GM12878 (cell line): ENCODE results near the gene CLVS2. TPM values are rescaled to one million over a fixed set of nuclear protein-coding genes. Genes with fewer than 3 reads are reported as not detected.

Source experiments
- ATAC-seq: fragments of 200-7000 bp; cut with Tn5 transposase; 3 replicates; pipeline ENCODE4 v1.9.1; 2020; ENCODE audit warnings: mild to moderate bottlenecking, moderate library complexity
- BruUV-seq: library from RNA; stranded (reverse); fragments of 400-500 nt; replicated peaks from 2 replicates; lab custom pipeline; 2021; lab: Mats Ljungman, UMichigan
- CTCF ChIA-PET: fragments of 300-600 bp; sonication (Branson Sonifier 250); formaldehyde crosslinking; extraction: SDS; loops from one replicate; lab custom pipeline; 2021; ENCODE audit warnings: inconsistent platforms; lab: Yijun Ruan, JAX
- POLR2A ChIA-PET: fragments of 350-600 bp; formaldehyde crosslinking; extraction: SDS; loops from one replicate; lab custom pipeline; 2021; ENCODE audit warnings: inconsistent platforms; lab: Charles Lee
- RAD21 ChIA-PET: fragments of 300-600 bp; sonication (Branson Sonifier 250); formaldehyde crosslinking; loops from one replicate; lab custom pipeline; 2023; ENCODE audit warnings: antibody characterized with exemption; ENCODE audit not compliant: unreplicated experiment; lab: Charles Lee
- SMC1A ChIA-PET: fragments of 300-600 bp; sonication (Branson Sonifier 250); formaldehyde crosslinking; loops from one replicate; lab custom pipeline; 2023; ENCODE audit not compliant: unreplicated experiment, uncharacterized antibody; lab: Charles Lee
- DNase-seq: peaks from one replicate; pipeline ENCODE4 v3.0.0-alpha.2; 2011; ENCODE audit warnings: low read depth, low spot score
- FAIRE-seq: peaks from 3 replicates; lab custom pipeline; 2011; peaks lifted over from hg19 to GRCh38; lab: Jason Lieb, UNC
- H2AFZ ChIP-seq: 2 replicates; pipeline ENCODE4 v1.6.0; 2011; ENCODE audit warnings: low read depth, low read length, control low read depth; ENCODE audit not compliant: control insufficient read depth
- H3K27ac ChIP-seq: 2 replicates; pipeline ENCODE4 v1.5.1; 2011; ENCODE audit warnings: control low read depth; ENCODE audit not compliant: control insufficient read depth, insufficient read depth
- H3K27me3 ChIP-seq, 2 experiments: replicated peaks in 1 of 2; 2 replicates each; pipeline versions ENCODE4 v1.6.0 to v1.6.1; 2011; ENCODE audit warnings: low read length in 1 of 2; ENCODE audit not compliant: control insufficient read depth in 2 of 2, insufficient read depth in 2 of 2
- H3K36me3 ChIP-seq, 2 experiments: 2 replicates each; pipeline ENCODE4 v1.5.1; 2011; ENCODE audit warnings: low read length in 1 of 2; ENCODE audit not compliant: control insufficient read depth in 2 of 2, insufficient read depth in 2 of 2
- H3K4me1 ChIP-seq: 2 replicates; pipeline ENCODE4 v1.6.1; 2011; ENCODE audit warnings: mild to moderate bottlenecking, low read length, moderate library complexity, mixed read lengths; ENCODE audit not compliant: control insufficient read depth, insufficient read depth
- H3K4me2 ChIP-seq: 2 replicates; pipeline ENCODE4 v1.6.0; 2011; ENCODE audit warnings: control low read depth; ENCODE audit not compliant: control insufficient read depth, insufficient read depth
- H3K4me3 ChIP-seq: fragments of 200-600 bp; sonication (generic); 2 replicates; pipeline ENCODE4 v1.5.1; 2016
- H3K79me2 ChIP-seq: 2 replicates; pipeline ENCODE4 v1.6.0; 2011; ENCODE audit warnings: low read length; ENCODE audit not compliant: control insufficient read depth, insufficient read depth
- H3K9ac ChIP-seq: 2 replicates; pipeline ENCODE4 v1.8.0; 2011; ENCODE audit warnings: low read length, control low read depth, mixed read lengths; ENCODE audit not compliant: control insufficient read depth, insufficient read depth
- H3K9me3 ChIP-seq: replicated peaks from 3 replicates; pipeline ENCODE4 v1.5.1; 2011; ENCODE audit warnings: mild to moderate bottlenecking, low read length; ENCODE audit not compliant: control insufficient read depth, insufficient read depth
- H4K20me1 ChIP-seq: 2 replicates; pipeline ENCODE4 v1.6.0; 2011; ENCODE audit not compliant: control insufficient read depth, insufficient read depth
- CREM ChIP-seq: IDR thresholded peaks from 2 replicates; pipeline ENCODE4 v1.6.1; 2014; ENCODE audit warnings: antibody characterized with exemption, low read depth
- PAX5 ChIP-seq: IDR thresholded peaks from 2 replicates; pipeline ENCODE4 v1.6.1; 2011; ENCODE audit warnings: low read depth, low read length, borderline replicate concordance
- PAX8 ChIP-seq: fragments of 450-650 bp; IDR thresholded peaks from 2 replicates; pipeline ENCODE4 v1.6.1; 2017; ENCODE audit warnings: mild to moderate bottlenecking, moderate library complexity
- YY1 ChIP-seq: IDR thresholded peaks from 2 replicates; pipeline ENCODE4 v1.6.1; 2011; ENCODE audit warnings: low read depth, mild to moderate bottlenecking, low read length
- WGBS: methylation state at CpG from one replicate; pipeline ENCODE4 v1.1.6; 2016; ENCODE audit warnings: low lambda C conversion rate; ENCODE audit not compliant: insufficient replicate concordance, insufficient coverage; ENCODE audit errors: missing lambda C conversion rate; 5-methylcytosine and 5-hydroxymethylcytosine counted together
- in situ Hi-C: fragments of 300-500 bp; cut with MboI; formaldehyde crosslinking; loops from 9 replicates; pipeline ENCODE4 v1.14.3; 2018; ENCODE audit warnings: mixed read lengths
- intact Hi-C: fragments of 100-400 bp; cut with micrococcal nuclease; formaldehyde crosslinking; loops from one replicate; pipeline ENCODE4 v1.14.2; 2022; ENCODE audit not compliant: unreplicated experiment
- polyA plus RNA-seq, 11 experiments: library from polyadenylated mRNA; depleted of rRNA in 4 of 11; unstranded in 6 of 11; stranded (reverse) in 5 of 11; fragments of >200 nt; fragmentation: Nextera tagmentation in 4 of 11; fragmentation: Illumina TruSeq in 1 of 11; extraction: Ambion mirVana in 4 of 11; extraction: Trizol in 1 of 11; gene quantifications; 1 replicate in 1 of 11; 2 replicates in 10 of 11; pipeline versions ENCODE4 v1.2.1 to v1.2.3, GENCODE V29; 2011 to 2016; ENCODE audit warnings: inconsistent platforms in 2 of 11, missing spikeins in 2 of 11, low read depth in 1 of 11
- total RNA-seq, 4 experiments: library from RNA; depleted of rRNA in 3 of 4; stranded (reverse); fragments of >200 nt in 3 of 4; fragmentation: Illumina TruSeq in 1 of 4; extraction: Trizol in 1 of 4; gene quantifications; 2 replicates each; pipeline versions ENCODE4 v1.2.1 to v1.2.3, GENCODE V29; 2013 to 2021
- TF ChIP-seq, protein P1 (sequence below): fragments of 450-650 bp; IDR thresholded peaks from 2 replicates; pipeline ENCODE4 v1.6.1; 2017; ENCODE audit warnings: mild to moderate bottlenecking, moderate library complexity

The CLVS2 gene
- total and polyA plus RNA-seq, 10 of the 15 experiments (the other 5 are each of a cell fraction or from before 2014, with no cell fraction given): not detected

DNA sequence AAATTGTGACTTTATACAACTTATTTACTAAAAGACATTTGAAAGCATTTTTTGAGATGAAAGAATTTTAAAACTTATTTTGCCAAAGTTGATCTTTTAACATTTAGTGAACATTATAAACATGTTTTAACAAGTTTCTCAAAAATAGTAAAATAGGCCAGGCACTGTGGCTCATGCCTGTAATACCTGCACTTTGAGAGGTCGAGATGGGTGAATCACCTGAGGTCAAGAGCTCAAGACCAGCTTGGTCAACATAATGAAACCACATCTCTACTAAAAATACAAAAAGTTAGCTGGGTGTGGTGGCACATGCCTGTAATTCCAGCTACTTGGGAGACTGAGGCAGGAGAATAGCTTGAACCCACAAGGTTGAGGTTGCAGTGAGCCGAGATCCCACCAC is 78.6 kb downstream of the CLVS2 start:
- DNase-seq (no peak), FAIRE-seq (no peak), ATAC-seq (no peak)
- H3K4me1 ChIP-seq: no peaks in the 10 kb centered on the region
- BruUV-seq: no TSS peak
- H3K4me2 ChIP-seq: no peak overlapping the region
- H3K27ac ChIP-seq: no peak overlapping the region
- H3K4me3 ChIP-seq: no peak overlapping the region
- in situ Hi-C loops: no loop called here
- no peaks in the 10 kb centered on the region for H4K20me1 ChIP-seq
- H2AFZ ChIP-seq: no peak overlapping the region
- TF ChIP-seq CREM (no peak), PAX5 (no peak), PAX8 (no peak), YY1 (no peak)
- TF ChIP-seq, protein P1, sequence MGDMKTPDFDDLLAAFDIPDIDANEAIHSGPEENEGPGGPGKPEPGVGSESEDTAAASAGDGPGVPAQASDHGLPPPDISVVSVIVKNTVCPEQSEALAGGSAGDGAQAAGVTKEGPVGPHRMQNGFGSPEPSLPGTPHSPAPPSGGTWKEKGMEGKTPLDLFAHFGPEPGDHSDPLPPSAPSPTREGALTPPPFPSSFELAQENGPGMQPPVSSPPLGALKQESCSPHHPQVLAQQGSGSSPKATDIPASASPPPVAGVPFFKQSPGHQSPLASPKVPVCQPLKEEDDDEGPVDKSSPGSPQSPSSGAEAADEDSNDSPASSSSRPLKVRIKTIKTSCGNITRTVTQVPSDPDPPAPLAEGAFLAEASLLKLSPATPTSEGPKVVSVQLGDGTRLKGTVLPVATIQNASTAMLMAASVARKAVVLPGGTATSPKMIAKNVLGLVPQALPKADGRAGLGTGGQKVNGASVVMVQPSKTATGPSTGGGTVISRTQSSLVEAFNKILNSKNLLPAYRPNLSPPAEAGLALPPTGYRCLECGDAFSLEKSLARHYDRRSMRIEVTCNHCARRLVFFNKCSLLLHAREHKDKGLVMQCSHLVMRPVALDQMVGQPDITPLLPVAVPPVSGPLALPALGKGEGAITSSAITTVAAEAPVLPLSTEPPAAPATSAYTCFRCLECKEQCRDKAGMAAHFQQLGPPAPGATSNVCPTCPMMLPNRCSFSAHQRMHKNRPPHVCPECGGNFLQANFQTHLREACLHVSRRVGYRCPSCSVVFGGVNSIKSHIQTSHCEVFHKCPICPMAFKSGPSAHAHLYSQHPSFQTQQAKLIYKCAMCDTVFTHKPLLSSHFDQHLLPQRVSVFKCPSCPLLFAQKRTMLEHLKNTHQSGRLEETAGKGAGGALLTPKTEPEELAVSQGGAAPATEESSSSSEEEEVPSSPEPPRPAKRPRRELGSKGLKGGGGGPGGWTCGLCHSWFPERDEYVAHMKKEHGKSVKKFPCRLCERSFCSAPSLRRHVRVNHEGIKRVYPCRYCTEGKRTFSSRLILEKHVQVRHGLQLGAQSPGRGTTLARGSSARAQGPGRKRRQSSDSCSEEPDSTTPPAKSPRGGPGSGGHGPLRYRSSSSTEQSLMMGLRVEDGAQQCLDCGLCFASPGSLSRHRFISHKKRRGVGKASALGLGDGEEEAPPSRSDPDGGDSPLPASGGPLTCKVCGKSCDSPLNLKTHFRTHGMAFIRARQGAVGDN: no peak
- H3K9me3 ChIP-seq: no peaks in the 10 kb centered on the region
- H3K9ac ChIP-seq: no peak overlapping the region
- H3K36me3 ChIP-seq: no peaks in the 10 kb centered on the region
- H3K79me2 ChIP-seq: no peaks in the 10 kb centered on the region
- H3K27me3 ChIP-seq: no peaks in the 10 kb centered on the region
- ChIA-PET POLR2A (no interaction called here), CTCF (no interaction called here), SMC1A (interaction anchor here (0.6 to 1.0 kb wide), 2 partner anchors 205 to 343 kb away, joined by 3 read pairs; no protein-coding TSS in a partner anchor), RAD21 (no interaction called here)
- intact Hi-C loops: no loop called here
- 3% methylated on average over 2 of the region's 2 CpGs for WGBS
